Endometrial microvascular endothelial cells (primary cell): Measurements from ENCODE around the gene SULT2B1. TPM values are rescaled to one million over a fixed set of nuclear protein-coding genes. Genes with fewer than 3 reads are reported as not detected.
"Not testable (repeated sequence)": the region's sequence is repeated elsewhere in the genome, so short reads cannot be mapped to it uniquely, and the experiment has no call there.

Experiments
- in situ Hi-C: cut with HindIII; loops from 2 replicates; pipeline ENCODE4 v1.10.0; 2017; ENCODE audit warnings: low sequenced_read_pairs, low pct_unique_long_range_greater_than_20kb; ENCODE audit errors: inconsistent ontology term
- total RNA-seq: library from RNA; depleted of rRNA; stranded (reverse); fragments of >200 nt; gene quantifications from one replicate; pipeline ENCODE4 v1.2.3, GENCODE V29; 2015; ENCODE audit errors: inconsistent ontology term

The SULT2B1 gene
- total RNA-seq, 1 donor from 2014 or later: not detected

- in situ Hi-C loops: no loop called here
These were observed 1.9 kb downstream of the SULT2B1 start for GRCh38 chr19:48553676-48554384.

- in situ Hi-C loops: no loop called here
These were observed 2.6 kb downstream of the SULT2B1 start for GRCh38 chr19:48554385-48555091.

GRCh38 chr19:48556163-48556562 is 4.2 kb downstream of the SULT2B1 start:
- in situ Hi-C loops: no loop called here

- in situ Hi-C loops: no loop called here
These were observed 4.9 kb downstream of the SULT2B1 start for GRCh38 chr19:48556825-48557224.

GRCh38 chr19:48558018-48558684 is 6.2 kb downstream of the SULT2B1 start:
- in situ Hi-C loops: no loop called here

GRCh38 chr19:48560095-48560530 is 8.1 kb downstream of the SULT2B1 start:
- in situ Hi-C loops: no loop called here

GRCh38 chr19:48561412-48561811 is 9.4 kb downstream of the SULT2B1 start:
- in situ Hi-C loops: no loop called here

- in situ Hi-C loops: no loop called here
These were observed 13.1 kb downstream of the SULT2B1 start for GRCh38 chr19:48565090-48565489.

- in situ Hi-C loops: no loop called here
These were observed 16.4 kb downstream of the SULT2B1 start for GRCh38 chr19:48568345-48568886.

GRCh38 chr19:48569814-48570213 is 17.8 kb downstream of the SULT2B1 start:
- in situ Hi-C loops: no loop called here

- in situ Hi-C loops: no loop called here
These were observed 19.6 kb downstream of the SULT2B1 start for GRCh38 chr19:48571378-48572162.

GRCh38 chr19:48573163-48573505 is 21.2 kb downstream of the SULT2B1 start:
- in situ Hi-C loops: no loop called here

GRCh38 chr19:48575931-48576622 is 24.1 kb downstream of the SULT2B1 start:
- in situ Hi-C loops: no loop called here

- in situ Hi-C loops: not testable (repeated sequence)
These were observed 25.9 kb downstream of the SULT2B1 start for GRCh38 chr19:48577908-48578307.

- in situ Hi-C loops: no loop called here
These were observed 26.9 kb downstream of the SULT2B1 start for GRCh38 chr19:48578891-48579290.

- in situ Hi-C loops: no loop called here
These were observed 30.2 kb downstream of the SULT2B1 start for GRCh38 chr19:48582168-48582567.

GRCh38 chr19:48587387-48587786 is 35.4 kb downstream of the SULT2B1 start:
- in situ Hi-C loops: no loop called here

GRCh38 chr19:48588670-48589401 is 36.9 kb downstream of the SULT2B1 start:
- in situ Hi-C loops: no loop called here
